Smooth muscle cell (in vitro differentiated cells): Measurements from ENCODE around the gene DNAH5. TPM values are rescaled to one million over a fixed set of nuclear protein-coding genes. Genes with fewer than 3 reads are reported as not detected.

Experiments
- polyA plus RNA-seq: library from polyadenylated mRNA; unstranded; fragments of >200 nt; fragmentation: Nextera tagmentation; extraction: Ambion mirVana; gene quantifications from 2 replicates; pipeline ENCODE4 v1.2.1, GENCODE V29; 2016
- total RNA-seq: library from RNA; depleted of rRNA; stranded (reverse); fragments of >200 nt; gene quantifications from 2 replicates; pipeline ENCODE4 v1.2.3, GENCODE V29; 2014

DNAH5 gene
- total and polyA plus RNA-seq, 2 experiments from 2014 or later, result 0.04 to 0.33 TPM

Other genes with a start within 250 kb of the DNAH5 start
- 109 and 118 TPM in 2 replicates for gene TRIO, start 198.7 kb upstream of the DNAH5 start, total RNA-seq
- gene TRIO, start 198.7 kb upstream of the DNAH5 start, polyA plus RNA-seq, result 10.2 and 30.3 TPM in 2 replicates